Endodermal cell (in vitro differentiated cells): ENCODE results near the gene ILDR1. TPM values are rescaled to one million over a fixed set of nuclear protein-coding genes. Genes with fewer than 3 reads are reported as not detected.

Experiments
- DNase-seq: peaks from one replicate; pipeline ENCODE4 v3.0.0-alpha.2; 2017
- H3K27ac ChIP-seq: 2 replicates; pipeline ENCODE4 v1.5.1; 2013; ENCODE audit warnings: mild to moderate bottlenecking, low read depth, low read length, moderate library complexity
- H3K27me3 ChIP-seq: 2 replicates; pipeline ENCODE4 v1.6.1; 2013; ENCODE audit warnings: mild to moderate bottlenecking, low read length, moderate library complexity; ENCODE audit not compliant: insufficient read depth, control insufficient read depth, poor library complexity, severe bottlenecking
- H3K36me3 ChIP-seq: 2 replicates; pipeline ENCODE4 v1.7.0; 2013; ENCODE audit warnings: mild to moderate bottlenecking, low read length, moderate library complexity; ENCODE audit not compliant: control insufficient read depth, insufficient read depth
- H3K4me1 ChIP-seq: one replicate; pipeline ENCODE4 v1.7.0; 2013; ENCODE audit warnings: low read length; ENCODE audit not compliant: control insufficient read depth, insufficient read depth
- H3K4me3 ChIP-seq: 2 replicates; pipeline ENCODE4 v1.5.1; 2013; ENCODE audit warnings: mild to moderate bottlenecking, low read length, moderate library complexity
- H3K9ac ChIP-seq: 2 replicates; pipeline ENCODE4 v1.6.1; 2013; ENCODE audit warnings: mild to moderate bottlenecking, low read length, moderate library complexity; ENCODE audit not compliant: poor library complexity, severe bottlenecking; ENCODE audit errors: extremely low read depth
- H3K9me3 ChIP-seq: 2 replicates; pipeline ENCODE4 v1.6.1; 2013; ENCODE audit warnings: mild to moderate bottlenecking, low read length, moderate library complexity; ENCODE audit not compliant: control insufficient read depth
- H3K27ac Mint-ChIP-seq: 2 replicates; pipeline ENCODE4 v1.8.0; 2020; ENCODE audit warnings: mixed read lengths
- H3K27me3 Mint-ChIP-seq: 2 replicates; pipeline ENCODE4 v1.8.0; 2021; ENCODE audit warnings: mild to moderate bottlenecking, mixed read lengths; ENCODE audit not compliant: insufficient read depth
- H3K36me3 Mint-ChIP-seq: 2 replicates; pipeline ENCODE4 v1.8.0; 2020; ENCODE audit warnings: low read depth, mixed read lengths
- H3K4me1 Mint-ChIP-seq: 2 replicates; pipeline ENCODE4 v1.8.0; 2020; ENCODE audit warnings: mixed read lengths
- H3K4me3 Mint-ChIP-seq: 2 replicates; pipeline ENCODE4 v1.8.0; 2020; ENCODE audit warnings: mild to moderate bottlenecking, moderate library complexity, mixed read lengths
- H3K9me3 Mint-ChIP-seq: 2 replicates; pipeline ENCODE4 v1.8.0; 2020; ENCODE audit warnings: mild to moderate bottlenecking, mixed read lengths
- WGBS, 2 experiments: methylation state at CpG; one replicate each; pipeline versions ENCODE4 v1.1.5 to v1.1.7; 2013; ENCODE audit warnings: missing lambda C conversion rate in 2 of 2, mixed read lengths in 1 of 2; ENCODE audit not compliant: insufficient coverage in 1 of 2, insufficient read length in 1 of 2; 5-methylcytosine and 5-hydroxymethylcytosine counted together
- total RNA-seq, 2 donors: library from RNA; stranded (reverse); fragmentation: NEBNext Ultra II Directional in 1 of 2; extraction: Animal tissue kit (Norgen Biotek cat#: 25700) in 1 of 2; gene quantifications; 2 replicates in 1 of 2; 3 replicates in 1 of 2; pipeline ENCODE4 v1.2.1, GENCODE V29; 2021
- TF ChIP-seq, protein P1 (sequence below): fragments of 200-600 bp; sonication (generic); conservative IDR thresholded peaks from 2 replicates; pipeline ENCODE4 v1.5.0; 2021; ENCODE audit warnings: antibody characterized with exemption, mild to moderate bottlenecking

The ILDR1 gene
- total RNA-seq, 2 donors from 2014 or later = 2.0 to 3.6 TPM

DNA sequence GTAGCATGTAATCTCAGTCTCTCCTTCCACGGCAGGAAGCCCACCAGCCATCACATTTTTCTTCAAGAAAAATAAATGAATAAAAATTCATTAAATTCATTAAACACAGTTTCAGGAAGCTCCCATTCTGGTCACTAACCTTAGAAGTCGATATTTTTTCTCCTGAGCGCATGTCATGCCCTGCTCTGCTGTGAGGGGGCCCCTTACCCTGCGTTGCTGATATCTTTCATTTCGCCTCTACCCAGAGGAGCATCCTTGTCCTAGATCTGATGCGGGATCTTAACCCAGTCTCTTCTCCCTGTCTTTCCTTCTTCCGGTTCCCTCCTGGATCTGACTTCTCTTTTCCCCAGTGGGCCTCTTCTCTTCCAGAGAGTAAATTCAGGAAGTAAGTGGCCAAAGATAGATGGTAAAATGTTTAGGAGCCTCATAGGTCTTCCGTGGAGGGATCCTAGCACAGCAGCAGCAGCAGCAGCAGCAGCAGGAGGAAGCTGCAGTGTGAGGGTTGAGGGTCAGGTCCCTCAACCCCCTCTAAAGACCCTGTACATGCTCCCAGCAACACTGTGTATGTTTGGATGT lies 1.4 kb upstream of the ILDR1 start:
- H3K27me3 Mint-ChIP-seq = peaks cover 13% of the 10 kb centered on the region
- WGBS, 2 experiments = 83 to 84% methylated on average over 6 to 8 of the region's 8 CpGs
- H3K9ac ChIP-seq = no peak overlapping the region
- no peaks in the 10 kb centered on the region for H3K9me3 ChIP-seq
- TF ChIP-seq, protein P1, sequence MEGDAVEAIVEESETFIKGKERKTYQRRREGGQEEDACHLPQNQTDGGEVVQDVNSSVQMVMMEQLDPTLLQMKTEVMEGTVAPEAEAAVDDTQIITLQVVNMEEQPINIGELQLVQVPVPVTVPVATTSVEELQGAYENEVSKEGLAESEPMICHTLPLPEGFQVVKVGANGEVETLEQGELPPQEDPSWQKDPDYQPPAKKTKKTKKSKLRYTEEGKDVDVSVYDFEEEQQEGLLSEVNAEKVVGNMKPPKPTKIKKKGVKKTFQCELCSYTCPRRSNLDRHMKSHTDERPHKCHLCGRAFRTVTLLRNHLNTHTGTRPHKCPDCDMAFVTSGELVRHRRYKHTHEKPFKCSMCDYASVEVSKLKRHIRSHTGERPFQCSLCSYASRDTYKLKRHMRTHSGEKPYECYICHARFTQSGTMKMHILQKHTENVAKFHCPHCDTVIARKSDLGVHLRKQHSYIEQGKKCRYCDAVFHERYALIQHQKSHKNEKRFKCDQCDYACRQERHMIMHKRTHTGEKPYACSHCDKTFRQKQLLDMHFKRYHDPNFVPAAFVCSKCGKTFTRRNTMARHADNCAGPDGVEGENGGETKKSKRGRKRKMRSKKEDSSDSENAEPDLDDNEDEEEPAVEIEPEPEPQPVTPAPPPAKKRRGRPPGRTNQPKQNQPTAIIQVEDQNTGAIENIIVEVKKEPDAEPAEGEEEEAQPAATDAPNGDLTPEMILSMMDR = peak; percentile 57
- H3K27ac ChIP-seq = no peak overlapping the region
- no peak overlapping the region for H3K4me3 Mint-ChIP-seq
- no peaks in the 10 kb centered on the region for H3K9me3 Mint-ChIP-seq
- no peaks in the 10 kb centered on the region for H3K36me3 Mint-ChIP-seq
- peaks cover 8% of the 10 kb centered on the region for H3K4me1 ChIP-seq
- H3K27ac Mint-ChIP-seq = no peak overlapping the region
- DNase-seq = no peak
- H3K4me3 ChIP-seq = no peak overlapping the region
- peaks cover 14% of the 10 kb centered on the region for H3K27me3 ChIP-seq
- H3K4me1 Mint-ChIP-seq = peaks cover 28% of the 10 kb centered on the region
- no peaks in the 10 kb centered on the region for H3K36me3 ChIP-seq

DNA sequence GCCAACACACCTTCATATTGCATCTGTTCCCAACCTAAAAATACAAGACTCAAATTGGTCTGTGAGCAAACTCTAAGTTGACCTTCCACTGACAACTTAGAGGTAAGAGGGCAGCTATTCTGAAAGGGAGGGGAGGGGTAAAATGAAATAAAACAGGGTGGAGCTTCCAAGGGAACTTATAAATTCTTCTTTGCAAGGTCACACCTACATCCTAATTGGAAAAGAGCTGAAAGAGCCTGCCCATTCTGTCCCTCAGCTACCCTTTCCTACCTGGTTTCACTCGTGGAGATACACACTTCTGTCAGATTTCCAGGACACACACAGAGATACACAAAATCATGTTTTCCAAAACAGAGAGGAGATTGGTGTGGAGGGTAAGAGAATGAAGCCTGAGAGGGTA lies 1.0 kb downstream of the ILDR1 start:
- Mint-ChIP-seq H3K36me3 (no peaks in the 10 kb centered on the region), H3K27ac (no peak overlapping the region), H3K4me1 (peaks cover 29% of the 10 kb centered on the region), H3K9me3 (no peaks in the 10 kb centered on the region), H3K27me3 (peaks cover 15% of the 10 kb centered on the region), H3K4me3 (peak overlapping the region; percentile 59)
- peaks cover 14% of the 10 kb centered on the region for H3K27me3 ChIP-seq
- no peaks in the 10 kb centered on the region for H3K36me3 ChIP-seq
- H3K9ac ChIP-seq = no peak overlapping the region
- no peak for DNase-seq
- no peak overlapping the region for H3K27ac ChIP-seq
- peaks cover 8% of the 10 kb centered on the region for H3K4me1 ChIP-seq
- no peak overlapping the region for H3K4me3 ChIP-seq
- TF ChIP-seq, protein P1 = no peak
- H3K9me3 ChIP-seq = no peaks in the 10 kb centered on the region
- 100% methylated on average over 1 of the region's 1 CpG; no CpG with 5 or more reads in 1 of the 2 experiments for WGBS, 2 experiments

DNA sequence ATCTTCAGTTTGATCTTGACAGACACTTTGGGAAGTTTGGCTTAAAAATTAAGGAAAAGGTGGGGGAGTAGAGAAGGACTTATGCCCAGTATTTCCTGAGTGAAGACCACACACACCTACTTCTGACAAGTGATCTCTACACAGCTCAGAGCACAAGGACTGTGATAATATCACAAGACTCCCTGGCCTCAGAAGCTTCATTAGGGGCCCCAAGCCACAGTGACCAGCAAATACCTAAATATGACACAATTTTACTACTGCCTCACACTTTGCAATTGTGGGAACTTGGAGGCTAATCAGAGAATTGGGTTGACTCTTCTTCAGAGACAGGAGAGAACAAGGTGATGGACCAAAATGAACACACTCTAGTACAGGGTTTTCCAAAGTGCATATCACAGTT lies 2.6 kb downstream of the ILDR1 start:
- Mint-ChIP-seq H3K27me3 (peaks cover 18% of the 10 kb centered on the region), H3K4me1 (peaks cover 29% of the 10 kb centered on the region), H3K9me3 (no peaks in the 10 kb centered on the region), H3K36me3 (no peaks in the 10 kb centered on the region), H3K27ac (no peak overlapping the region), H3K4me3 (no peak overlapping the region)
- Histone ChIP-seq H3K9ac (no peak overlapping the region), H3K4me3 (no peak overlapping the region), H3K27me3 (peaks cover 14% of the 10 kb centered on the region), H3K36me3 (no peaks in the 10 kb centered on the region), H3K4me1 (peaks cover 8% of the 10 kb centered on the region), H3K9me3 (no peaks in the 10 kb centered on the region), H3K27ac (no peak overlapping the region)
- TF ChIP-seq, protein P1 = no peak
- no peak for DNase-seq
